GM12891 (cell line): Measurements from ENCODE around the gene ATG7.

ENCODE experiments used
- POLR2A ChIP-seq: IDR thresholded peaks from 2 replicates; pipeline ENCODE4 v1.6.1; 2011; ENCODE audit warnings: low read depth, low read length, control low read depth
- POLR2AphosphoS5 ChIP-seq: IDR thresholded peaks from 2 replicates; pipeline ENCODE4 v1.6.1; 2011; ENCODE audit warnings: low read depth, low read length, control low read depth
- TAF1 ChIP-seq: IDR thresholded peaks from 2 replicates; pipeline ENCODE4 v1.6.1; 2011; ENCODE audit warnings: low read depth, low read length, control low read depth

DNA sequence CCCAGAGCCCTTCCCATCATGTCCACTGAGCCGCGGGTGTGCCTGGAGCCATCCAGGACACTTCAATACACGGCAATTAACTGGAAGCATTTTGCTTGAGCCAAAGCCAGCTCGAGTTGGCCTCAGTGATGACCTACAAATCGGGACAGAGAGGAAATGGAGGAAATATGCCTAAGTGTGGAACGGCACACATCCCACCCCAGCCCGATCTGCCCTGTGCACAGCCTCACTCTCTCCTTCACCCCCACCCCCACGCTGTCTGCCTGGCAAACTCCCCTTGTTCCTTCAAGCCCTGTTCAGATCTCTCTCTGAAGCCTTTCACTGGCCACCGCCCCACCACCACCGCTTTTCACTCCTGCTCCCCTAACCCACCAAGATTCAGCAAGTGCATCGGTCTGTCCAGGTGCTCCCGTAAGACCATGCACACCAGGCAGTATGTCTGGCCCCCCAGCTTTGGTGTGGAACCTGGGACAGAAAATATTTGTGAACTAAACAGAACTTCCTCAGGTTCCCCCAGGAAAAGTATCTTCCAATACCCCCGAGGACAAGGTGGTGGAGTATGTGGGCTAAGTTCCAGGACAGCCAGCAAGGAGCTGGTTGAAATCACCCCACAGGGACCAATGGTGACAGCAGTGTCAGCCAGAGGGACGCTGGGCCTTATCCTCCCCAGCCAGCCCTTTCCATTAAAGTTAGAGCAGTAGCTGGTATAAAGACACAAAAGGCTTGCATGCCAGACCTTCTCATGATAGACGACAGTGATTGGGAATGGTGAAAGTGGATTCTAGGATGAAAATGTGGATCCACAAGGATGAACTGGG is 287.8 kb downstream of the ATG7 start:
- no peak for TF ChIP-seq POLR2A
- TF ChIP-seq TAF1 = no peak
- TF ChIP-seq POLR2AphosphoS5 = no peak
